ENCODE data around the gene IL2RA. TPM values are rescaled to one million over a fixed set of nuclear protein-coding genes. Genes with fewer than 3 reads are reported as not detected.
"Not testable (repeated sequence)": the region's sequence is repeated elsewhere in the genome, so short reads cannot be mapped to it uniquely, and the experiment has no call there.

Gene IL2RA
- total and polyA plus RNA-seq, 9 of the 15 experiments (the other 6 are each of a cell fraction or from before 2014, with no cell fraction given), result 0.95 TPM; not detected in 8

GRCh38 chr10:6044060-6044459 is 18.1 kb downstream of the IL2RA start:
- no peak overlapping the region for H3K9ac ChIP-seq (ENCODE audit: insufficient read depth in 1 of 2, low read depth in 2 of 2, low read length in 2 of 2)
- no peak for DNase-seq (ENCODE audit: extremely low read depth in 1 of 4, low spot score in 3 of 4)
- H3K79me2 ChIP-seq (ENCODE audit: control insufficient read depth, insufficient read depth, low read length), result no peaks in the 10 kb centered on the region
- H4K20me1 ChIP-seq (replicated peaks; ENCODE audit: control insufficient read depth, insufficient read depth, low read length), result peaks cover 5% of the 10 kb centered on the region; the same call in 1 of the 2 replicates
- 22% methylated on average over 7 of the region's 7 CpGs for WGBS (ENCODE audit: insufficient coverage, low coverage, missing lambda C conversion rate)
- intact Hi-C loops (cut with micrococcal nuclease), result no loop called here
- H3K4me1 ChIP-seq (replicated peaks in 1 of 2; ENCODE audit: control insufficient read depth in 2 of 2, insufficient read depth in 2 of 2, low read length in 2 of 2), result peaks cover 0 to 7% of the 10 kb centered on the region in 2 experiments; a peak in 3 of 5 replicates
- POLR2A ChIA-PET, result no interaction called here
- TF ChIP-seq SRSF7 (optimal IDR thresholded peaks at IDR 0.05; ENCODE audit: low read depth, low read length), result no peak
- TF ChIP-seq NCOA6 (IDR thresholded peaks at IDR 0.05), result no peak
- TF ChIP-seq, protein P1, sequence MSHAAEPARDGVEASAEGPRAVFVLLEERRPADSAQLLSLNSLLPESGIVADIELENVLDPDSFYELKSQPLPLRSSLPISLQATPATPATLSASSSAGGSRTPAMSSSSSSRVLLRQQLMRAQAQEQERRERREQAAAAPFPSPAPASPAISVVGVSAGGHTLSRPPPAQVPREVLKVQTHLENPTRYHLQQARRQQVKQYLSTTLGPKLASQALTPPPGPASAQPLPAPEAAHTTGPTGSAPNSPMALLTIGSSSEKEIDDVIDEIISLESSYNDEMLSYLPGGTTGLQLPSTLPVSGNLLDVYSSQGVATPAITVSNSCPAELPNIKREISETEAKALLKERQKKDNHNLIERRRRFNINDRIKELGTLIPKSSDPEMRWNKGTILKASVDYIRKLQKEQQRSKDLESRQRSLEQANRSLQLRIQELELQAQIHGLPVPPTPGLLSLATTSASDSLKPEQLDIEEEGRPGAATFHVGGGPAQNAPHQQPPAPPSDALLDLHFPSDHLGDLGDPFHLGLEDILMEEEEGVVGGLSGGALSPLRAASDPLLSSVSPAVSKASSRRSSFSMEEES (CRISPR knock-in tag; IDR thresholded peaks at IDR 0.05), result no peak
- TF ChIP-seq MBD2 (IDR thresholded peaks at IDR 0.05; ENCODE audit: borderline replicate concordance, low read depth), result no peak
- TF ChIP-seq PHB (CRISPR knock-in tag; IDR thresholded peaks at IDR 0.05), result no peak
- no peak for TF ChIP-seq TBP (optimal IDR thresholded peaks at IDR 0.05; ENCODE audit: low read depth, low read length)
- TF ChIP-seq ZKSCAN1 (IDR thresholded peaks at IDR 0.05; ENCODE audit: low read depth, low read length), result no peak
- no peak for FAIRE-seq
- H3K9me3 ChIP-seq (replicated peaks; ENCODE audit: control insufficient read depth, insufficient read depth, low read depth, low read length), result no peaks in the 10 kb centered on the region
- no peak overlapping the region for H3K4me2 ChIP-seq (ENCODE audit: insufficient read depth, low read length)
- no peak for ATAC-seq
- H3K36me3 ChIP-seq (ENCODE audit: control insufficient read depth, insufficient read depth, low read length), result no peaks in the 10 kb centered on the region
- no peak overlapping the region for H2AFZ ChIP-seq (ENCODE audit: low read depth, low read length)
- in situ Hi-C loops (cut with MboI), result no loop called here
- peaks cover 15 to 19% of the 10 kb centered on the region in 2 experiments for H3K27me3 ChIP-seq (ENCODE audit: control insufficient read depth in 2 of 2, insufficient read depth in 2 of 2, low read length in 2 of 2)
- H3K27ac ChIP-seq (ENCODE audit: extremely low read depth, low read depth, low read length), result no peak overlapping the region
- BruUV-seq (replicated peaks), result no TSS peak
- no peak overlapping the region for H3K4me3 ChIP-seq
- CTCF ChIA-PET (ENCODE audit: low intra/inter-chr PET ratio), result no interaction called here
- H3K9me1 ChIP-seq (ENCODE audit: control insufficient read depth, insufficient read depth, low read length), result no peaks in the 10 kb centered on the region

DNA sequence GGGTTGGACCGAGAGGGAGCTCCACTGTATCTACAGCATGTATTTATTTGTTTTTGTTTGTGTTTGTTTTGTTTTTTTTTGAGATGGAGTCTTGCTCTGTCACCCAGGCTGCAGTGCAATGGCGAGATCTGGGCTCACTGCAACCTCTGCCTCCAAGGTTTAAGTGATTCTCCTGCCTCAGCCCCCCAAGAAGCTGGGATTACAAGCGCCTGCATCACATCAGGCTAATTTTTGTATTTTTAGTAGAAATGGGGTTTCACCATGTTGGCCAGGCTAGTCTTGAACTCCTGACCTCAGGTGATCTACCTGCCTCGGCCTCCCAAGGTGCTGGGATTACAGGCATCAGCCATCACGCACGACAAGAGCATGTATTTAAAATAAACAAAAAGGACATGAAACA is 18.8 kb downstream of the IL2RA start:
- H3K79me2 ChIP-seq (ENCODE audit: control insufficient read depth, insufficient read depth, low read length); ATAC-seq; H3K4me1 ChIP-seq (replicated peaks in 1 of 2; ENCODE audit: control insufficient read depth in 2 of 2, insufficient read depth in 2 of 2, low read length in 2 of 2); POLR2A ChIA-PET; H3K4me2 ChIP-seq (ENCODE audit: insufficient read depth, low read length); H3K4me3 ChIP-seq; intact Hi-C loops (cut with micrococcal nuclease); H4K20me1 ChIP-seq (replicated peaks; ENCODE audit: control insufficient read depth, insufficient read depth, low read length); H3K9me3 ChIP-seq (replicated peaks; ENCODE audit: control insufficient read depth, insufficient read depth, low read depth, low read length); H3K36me3 ChIP-seq (ENCODE audit: control insufficient read depth, insufficient read depth, low read length); in situ Hi-C loops (cut with MboI); H2AFZ ChIP-seq (ENCODE audit: low read depth, low read length); H3K9ac ChIP-seq (ENCODE audit: insufficient read depth in 1 of 2, low read depth in 2 of 2, low read length in 2 of 2); H3K9me1 ChIP-seq (ENCODE audit: control insufficient read depth, insufficient read depth, low read length); DNase-seq (ENCODE audit: extremely low read depth in 1 of 4, low spot score in 3 of 4); BruUV-seq (replicated peaks); H3K27ac ChIP-seq (ENCODE audit: extremely low read depth, low read depth, low read length); FAIRE-seq: not testable (repeated sequence)
- peaks cover 15 to 19% of the 10 kb centered on the region in 2 experiments for H3K27me3 ChIP-seq (ENCODE audit: control insufficient read depth in 2 of 2, insufficient read depth in 2 of 2, low read length in 2 of 2)
- CTCF ChIA-PET (ENCODE audit: low intra/inter-chr PET ratio), result interaction anchor here (0.6 kb wide), 1 partner anchor 101 kb away, joined by 7 read pairs; no protein-coding TSS in a partner anchor
- 7% methylated on average over 6 of the region's 6 CpGs for WGBS (ENCODE audit: insufficient coverage, low coverage, missing lambda C conversion rate)
